Panc1 (cell line): Measurements from ENCODE around the gene INHBB. TPM values are rescaled to one million over a fixed set of nuclear protein-coding genes. Genes with fewer than 3 reads are reported as not detected.

Source experiments
- ATAC-seq: fragments of 200-7000 bp; cut with Tn5 transposase; 2 replicates; pipeline ENCODE4 v1.9.1; 2020; ENCODE audit warnings: mild to moderate bottlenecking, moderate library complexity
- BruUV-seq: library from RNA; stranded (reverse); fragments of 400-500 nt; replicated peaks from 2 replicates; lab custom pipeline; 2021; lab: Mats Ljungman, UMichigan
- CTCF ChIA-PET: fragments of 300-600 bp; sonication (Branson Sonifier 250); formaldehyde crosslinking; loops from one replicate; lab custom pipeline; 2022; ENCODE audit warnings: antibody characterized with exemption; lab: Charles Lee
- POLR2A ChIA-PET: fragments of 300-600 bp; sonication (Branson Sonifier 250); formaldehyde crosslinking; loops from one replicate; lab custom pipeline; 2022; ENCODE audit warnings: antibody characterized with exemption; lab: Charles Lee
- DNase-seq: peaks from one replicate; pipeline ENCODE4 v3.0.0-alpha.2; 2010; ENCODE audit warnings: low read depth, low spot score
- H3K27ac ChIP-seq: 2 replicates; pipeline ENCODE4 v1.5.1; 2011; ENCODE audit warnings: mild to moderate bottlenecking, low read length, inconsistent platforms
- H3K27me3 ChIP-seq: fragments of 200-500 bp; sonication (Bioruptor generic); 2 replicates; pipeline ENCODE4 v1.6.0; 2014; ENCODE audit warnings: low read length, inconsistent platforms; ENCODE audit not compliant: control insufficient read depth, insufficient read depth
- H3K36me3 ChIP-seq: fragments of 200-500 bp; sonication (Bioruptor generic); 2 replicates; pipeline ENCODE4 v1.5.1; 2014; ENCODE audit warnings: inconsistent platforms, mild to moderate bottlenecking, low read length, moderate library complexity; ENCODE audit not compliant: control insufficient read depth, insufficient read depth
- H3K4me1 ChIP-seq: 2 replicates; pipeline ENCODE4 v1.5.1; 2011; ENCODE audit warnings: inconsistent platforms, mild to moderate bottlenecking, low read length, moderate library complexity; ENCODE audit not compliant: control insufficient read depth, insufficient read depth
- H3K4me3 ChIP-seq, 2 experiments: 2 replicates each; pipeline ENCODE4 v1.5.1; 2011 to 2012; ENCODE audit warnings: low read depth in 2 of 2, low read length in 2 of 2, mild to moderate bottlenecking in 2 of 2, inconsistent platforms in 1 of 2, moderate library complexity in 1 of 2
- H3K9me3 ChIP-seq: fragments of 200-500 bp; sonication (Bioruptor generic); 2 replicates; pipeline ENCODE4 v1.5.1; 2014; ENCODE audit warnings: low read depth, mild to moderate bottlenecking, inconsistent platforms, low read length, moderate library complexity; ENCODE audit not compliant: control insufficient read depth, insufficient read depth
- CTCF ChIP-seq: fragments of 450-650 bp; IDR thresholded peaks from 2 replicates; pipeline ENCODE4 v1.5.1; 2017; ENCODE audit warnings: mild to moderate bottlenecking
- POLR2AphosphoS5 ChIP-seq: IDR thresholded peaks from 2 replicates; pipeline ENCODE4 v1.6.1; 2012; ENCODE audit warnings: mild to moderate bottlenecking, low read depth, low read length, moderate library complexity
- SIN3A ChIP-seq: IDR thresholded peaks from 2 replicates; pipeline ENCODE4 v1.6.1; 2012; ENCODE audit warnings: low read depth, mild to moderate bottlenecking, low read length, moderate library complexity, borderline replicate concordance; ENCODE audit not compliant: insufficient read depth
- TCF7L2 ChIP-seq: IDR thresholded peaks from 2 replicates; pipeline ENCODE4 v1.6.1; 2011; ENCODE audit warnings: mild to moderate bottlenecking, low read depth, low read length, inconsistent platforms
- in situ Hi-C: cut with HindIII; loops from 2 replicates; pipeline ENCODE4 v1.10.0; 2016; ENCODE audit warnings: low sequenced_read_pairs, low pct_unique_long_range_greater_than_20kb
- intact Hi-C: fragments of 100-400 bp; cut with micrococcal nuclease; formaldehyde crosslinking; loops from one replicate; pipeline ENCODE4 v1.10.0; 2022; ENCODE audit not compliant: unreplicated experiment
- total RNA-seq: library from RNA; stranded (reverse); gene quantifications from one replicate; pipeline ENCODE4 v1.2.1, GENCODE V29; 2021; ENCODE audit not compliant: unreplicated experiment
- TF ChIP-seq, protein P1 (sequence below), 2 experiments: IDR thresholded peaks; 2 replicates each; pipeline ENCODE4 v1.6.1; 2011 to 2012; ENCODE audit warnings: low read depth in 2 of 2, control low read depth in 1 of 2, low read length in 1 of 2, mild to moderate bottlenecking in 1 of 2, moderate library complexity in 1 of 2; ENCODE audit not compliant: insufficient read depth in 1 of 2

INHBB gene
- total RNA-seq, 1 experiment from 2014 or later: 38.2 TPM

DNA sequence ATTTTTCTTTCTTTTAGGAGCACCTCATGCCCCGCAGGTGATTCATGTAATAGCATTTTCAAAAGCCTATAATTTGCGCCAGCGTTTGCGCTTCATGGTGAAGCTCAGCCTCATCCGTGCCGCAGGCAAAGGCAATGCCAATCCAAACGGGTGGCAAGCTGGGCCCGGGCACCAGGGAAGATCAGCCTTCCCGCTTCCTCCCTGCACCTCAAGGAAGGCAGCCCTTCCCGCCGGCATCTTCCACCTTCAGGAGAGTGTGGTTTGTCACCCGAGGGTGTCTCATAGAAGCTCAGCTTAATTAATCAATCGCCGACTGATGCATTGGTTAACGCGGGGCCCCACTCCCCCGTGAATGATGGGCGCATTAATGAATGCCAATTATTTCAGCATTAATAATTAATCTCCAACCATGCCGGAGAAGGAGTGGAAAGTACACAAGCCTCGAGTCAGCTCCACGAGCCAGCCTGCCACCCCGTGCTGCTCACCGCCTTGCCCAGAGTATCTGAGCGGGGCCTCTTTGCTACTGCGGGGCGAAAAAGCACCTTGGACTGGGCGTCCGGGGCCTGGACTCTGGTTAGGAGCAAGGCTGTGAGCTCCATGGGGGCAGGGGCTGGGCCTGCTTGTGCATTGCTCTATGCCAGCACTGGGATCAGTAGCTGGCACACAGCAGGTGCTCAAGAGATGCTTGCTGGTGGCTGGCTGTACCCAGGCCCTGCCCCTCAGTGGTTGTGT, 13.0 kb downstream of the INHBB start:
- in situ Hi-C loops: no loop called here
- Histone ChIP-seq H3K36me3 (no peaks in the 10 kb centered on the region), H3K4me3 (no peak overlapping the region), H3K4me1 (no peaks in the 10 kb centered on the region), H3K27me3 (no peaks in the 10 kb centered on the region), H3K9me3 (no peaks in the 10 kb centered on the region), H3K27ac (no peak overlapping the region)
- ChIA-PET CTCF (no interaction called here), POLR2A (no interaction called here)
- BruUV-seq: no TSS peak
- ATAC-seq (no peak), DNase-seq (no peak)
- intact Hi-C loops: no loop called here
- TF ChIP-seq SIN3A: no peak
- TF ChIP-seq TCF7L2: no peak
- TF ChIP-seq, protein P1, sequence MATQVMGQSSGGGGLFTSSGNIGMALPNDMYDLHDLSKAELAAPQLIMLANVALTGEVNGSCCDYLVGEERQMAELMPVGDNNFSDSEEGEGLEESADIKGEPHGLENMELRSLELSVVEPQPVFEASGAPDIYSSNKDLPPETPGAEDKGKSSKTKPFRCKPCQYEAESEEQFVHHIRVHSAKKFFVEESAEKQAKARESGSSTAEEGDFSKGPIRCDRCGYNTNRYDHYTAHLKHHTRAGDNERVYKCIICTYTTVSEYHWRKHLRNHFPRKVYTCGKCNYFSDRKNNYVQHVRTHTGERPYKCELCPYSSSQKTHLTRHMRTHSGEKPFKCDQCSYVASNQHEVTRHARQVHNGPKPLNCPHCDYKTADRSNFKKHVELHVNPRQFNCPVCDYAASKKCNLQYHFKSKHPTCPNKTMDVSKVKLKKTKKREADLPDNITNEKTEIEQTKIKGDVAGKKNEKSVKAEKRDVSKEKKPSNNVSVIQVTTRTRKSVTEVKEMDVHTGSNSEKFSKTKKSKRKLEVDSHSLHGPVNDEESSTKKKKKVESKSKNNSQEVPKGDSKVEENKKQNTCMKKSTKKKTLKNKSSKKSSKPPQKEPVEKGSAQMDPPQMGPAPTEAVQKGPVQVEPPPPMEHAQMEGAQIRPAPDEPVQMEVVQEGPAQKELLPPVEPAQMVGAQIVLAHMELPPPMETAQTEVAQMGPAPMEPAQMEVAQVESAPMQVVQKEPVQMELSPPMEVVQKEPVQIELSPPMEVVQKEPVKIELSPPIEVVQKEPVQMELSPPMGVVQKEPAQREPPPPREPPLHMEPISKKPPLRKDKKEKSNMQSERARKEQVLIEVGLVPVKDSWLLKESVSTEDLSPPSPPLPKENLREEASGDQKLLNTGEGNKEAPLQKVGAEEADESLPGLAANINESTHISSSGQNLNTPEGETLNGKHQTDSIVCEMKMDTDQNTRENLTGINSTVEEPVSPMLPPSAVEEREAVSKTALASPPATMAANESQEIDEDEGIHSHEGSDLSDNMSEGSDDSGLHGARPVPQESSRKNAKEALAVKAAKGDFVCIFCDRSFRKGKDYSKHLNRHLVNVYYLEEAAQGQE (IDR thresholded peaks at IDR 0.05; ENCODE audit: insufficient read depth in 1 of 2, low read depth in 2 of 2, low read length in 1 of 2): no peak
- no peak for TF ChIP-seq POLR2AphosphoS5
- TF ChIP-seq CTCF: no peak

- in situ Hi-C loops (no loop called here), intact Hi-C loops (no loop called here)
- ChIA-PET POLR2A (no interaction called here), CTCF (no interaction called here)
- Histone ChIP-seq H3K4me3 (no peak overlapping the region), H3K4me1 (no peaks in the 10 kb centered on the region), H3K36me3 (no peaks in the 10 kb centered on the region), H3K27ac (no peak overlapping the region), H3K9me3 (no peaks in the 10 kb centered on the region), H3K27me3 (no peaks in the 10 kb centered on the region)
- TF ChIP-seq CTCF (no peak), POLR2AphosphoS5 (no peak), SIN3A (no peak), TCF7L2 (no peak)
- TF ChIP-seq, protein P1 (IDR thresholded peaks at IDR 0.05; ENCODE audit: insufficient read depth in 1 of 2, low read depth in 2 of 2, low read length in 1 of 2): no peak
- ATAC-seq (no peak), DNase-seq (no peak)
- no TSS peak for BruUV-seq
Observed at GRCh38 chr2:120360307-120360855, 14.4 kb downstream of the INHBB start.
